ENCODE data around the gene BCDIN3D.

The BCDIN3D gene

DNA sequence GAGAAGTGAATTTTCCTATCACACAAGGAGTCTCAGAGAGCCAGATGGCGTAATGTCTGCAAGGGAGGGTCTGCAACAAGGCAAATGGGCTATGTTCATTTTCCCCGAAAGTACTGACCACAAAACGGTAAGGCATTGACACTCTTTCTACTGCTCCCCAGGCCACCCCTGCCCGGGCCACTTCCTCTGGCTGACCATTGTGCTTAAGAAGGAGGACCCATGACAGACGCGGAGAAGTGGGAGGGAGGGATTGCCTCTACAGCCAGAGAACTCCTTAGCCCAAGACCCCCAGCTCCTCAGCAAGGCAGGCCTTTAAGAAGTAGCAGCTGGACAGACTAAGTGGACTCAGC is 15.9 kb downstream of the BCDIN3D start:
- no peaks in the 10 kb centered on the region for H3K9me3 ChIP-seq (ENCODE audit: insufficient read depth, low read depth, low read length)
- H3K4me3 ChIP-seq (ENCODE audit: low read length): peak overlapping the region; percentile 91
- H3K9ac ChIP-seq (ENCODE audit: low read depth, low read length): peak overlapping the region; percentile 83
- H3K4me1 ChIP-seq (ENCODE audit: insufficient read depth, low read length): peaks cover 33% of the 10 kb centered on the region
- H3K36me3 ChIP-seq (ENCODE audit: insufficient read depth, low read length): peaks cover 7% of the 10 kb centered on the region; the same call in 1 of the 2 replicates
- peak overlapping the region; percentile 16; the same call in 1 of the 2 replicates for H3K27ac ChIP-seq (ENCODE audit: low read depth, low read length)
- no peaks in the 10 kb centered on the region for H3K27me3 ChIP-seq (ENCODE audit: insufficient read depth, low read length)
- 55% methylated on average over 5 of the region's 6 CpGs for WGBS

DNA sequence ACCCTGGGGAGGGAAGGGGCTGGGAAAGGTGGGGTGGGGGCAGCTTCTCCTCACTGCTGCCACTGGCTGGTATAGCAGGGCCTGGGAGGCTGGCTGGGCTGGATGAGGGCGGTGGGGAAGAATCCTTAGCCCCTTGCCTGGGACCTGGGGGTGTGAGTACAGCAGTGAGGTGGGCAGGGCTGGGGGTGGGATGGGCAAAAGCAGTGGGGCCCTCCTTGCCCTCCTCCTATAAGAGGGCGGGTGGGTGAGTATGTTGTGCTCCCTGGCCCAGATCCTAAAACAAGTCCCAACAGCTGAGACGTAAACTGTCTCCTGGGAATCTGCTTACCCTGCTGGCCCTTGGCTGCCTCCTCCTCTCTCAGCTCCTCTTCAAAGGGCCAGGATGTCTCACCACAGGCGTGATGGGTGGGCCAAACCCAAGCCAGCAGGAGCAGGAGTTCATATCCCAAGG is 16.9 kb downstream of the BCDIN3D start:
- 66% methylated on average over 3 of the region's 4 CpGs for WGBS
- H3K4me1 ChIP-seq (ENCODE audit: insufficient read depth, low read length): peaks cover 39% of the 10 kb centered on the region
- H3K9me3 ChIP-seq (ENCODE audit: insufficient read depth, low read depth, low read length): no peaks in the 10 kb centered on the region
- no peaks in the 10 kb centered on the region for H3K27me3 ChIP-seq (ENCODE audit: insufficient read depth, low read length)
- H3K27ac ChIP-seq (ENCODE audit: low read depth, low read length): peak overlapping the region; percentile 44; the same call in 1 of the 2 replicates
- peaks cover 7% of the 10 kb centered on the region; the same call in 1 of the 2 replicates for H3K36me3 ChIP-seq (ENCODE audit: insufficient read depth, low read length)
- H3K9ac ChIP-seq (ENCODE audit: low read depth, low read length): no peak overlapping the region
- H3K4me3 ChIP-seq (ENCODE audit: low read length): 0 out of 2 replicates have a peak overlapping the region, but pooled peaks have one; percentile 91

DNA sequence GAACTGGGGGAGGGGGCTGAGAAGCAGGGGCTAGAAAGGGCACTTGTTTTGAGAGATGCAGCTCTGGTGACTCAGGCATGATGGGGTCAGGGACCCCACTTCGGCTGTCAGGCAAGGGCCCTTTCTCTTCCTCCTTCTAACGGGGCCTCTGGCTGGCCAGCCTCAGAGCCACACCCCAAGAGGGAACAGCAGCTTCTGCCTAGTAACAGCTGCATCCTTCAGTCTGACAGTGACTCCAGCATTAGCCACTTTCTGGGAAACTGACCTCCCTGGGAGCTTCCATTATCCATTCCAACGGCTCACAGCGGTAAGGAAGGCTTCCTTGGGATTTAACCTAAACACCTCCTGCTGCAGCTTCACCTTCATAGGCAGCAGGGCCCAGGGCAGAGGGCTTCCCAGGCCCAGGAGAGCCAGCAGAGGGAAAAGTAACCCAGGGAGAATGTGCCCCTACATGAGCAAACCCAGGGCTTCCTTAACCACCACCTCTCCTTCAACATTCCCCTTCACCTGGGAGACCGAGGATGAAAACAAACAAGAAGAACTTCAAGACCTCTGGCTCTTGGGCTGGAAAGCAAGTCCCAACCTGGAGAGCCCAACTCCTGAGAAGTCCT is 17.4 kb downstream of the BCDIN3D start:
- H3K36me3 ChIP-seq (ENCODE audit: insufficient read depth, low read length): peaks cover 7% of the 10 kb centered on the region; the same call in 1 of the 2 replicates
- H3K4me1 ChIP-seq (ENCODE audit: insufficient read depth, low read length): peaks cover 43% of the 10 kb centered on the region
- H3K27me3 ChIP-seq (ENCODE audit: insufficient read depth, low read length): no peaks in the 10 kb centered on the region
- peak overlapping the region; percentile 44; the same call in 1 of the 2 replicates for H3K27ac ChIP-seq (ENCODE audit: low read depth, low read length)
- 41% methylated on average over 5 of the region's 5 CpGs for WGBS
- H3K9me3 ChIP-seq (ENCODE audit: insufficient read depth, low read depth, low read length): no peaks in the 10 kb centered on the region
- no peak overlapping the region for H3K9ac ChIP-seq (ENCODE audit: low read depth, low read length)
- H3K4me3 ChIP-seq (ENCODE audit: low read length): peak overlapping the region; percentile 0; the same call in 1 of the 2 replicates

DNA sequence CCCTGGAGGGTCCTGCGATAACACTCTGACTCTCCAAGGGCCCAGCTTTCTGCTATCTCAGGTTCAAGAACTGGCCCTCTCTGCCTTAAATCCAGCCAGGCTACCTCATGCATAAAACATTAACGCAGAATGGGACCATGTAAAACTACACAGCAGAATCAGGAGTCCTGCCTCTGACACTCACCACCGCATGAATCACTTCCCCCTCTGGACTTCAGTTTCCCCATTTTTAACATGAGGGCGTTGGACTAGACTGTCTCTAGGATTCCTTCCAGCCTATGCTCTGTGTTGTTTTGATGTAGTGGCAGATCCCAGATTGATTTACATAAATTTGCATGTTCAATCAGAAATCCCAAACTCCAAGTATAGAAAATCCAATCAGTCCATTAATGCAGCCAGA is 18.0 kb downstream of the BCDIN3D start:
- Histone ChIP-seq H3K9me3 (ENCODE audit: insufficient read depth, low read depth, low read length) (no peaks in the 10 kb centered on the region), H3K36me3 (ENCODE audit: insufficient read depth, low read length) (peaks cover 7% of the 10 kb centered on the region; the same call in 1 of the 2 replicates), H3K9ac (ENCODE audit: low read depth, low read length) (no peak overlapping the region), H3K4me1 (ENCODE audit: insufficient read depth, low read length) (peaks cover 43% of the 10 kb centered on the region), H3K27ac (ENCODE audit: low read depth, low read length) (no peak overlapping the region), H3K27me3 (ENCODE audit: insufficient read depth, low read length) (no peaks in the 10 kb centered on the region), H3K4me3 (ENCODE audit: low read length) (no peak overlapping the region)
- WGBS: 90% methylated on average over 4 of the region's 4 CpGs

DNA sequence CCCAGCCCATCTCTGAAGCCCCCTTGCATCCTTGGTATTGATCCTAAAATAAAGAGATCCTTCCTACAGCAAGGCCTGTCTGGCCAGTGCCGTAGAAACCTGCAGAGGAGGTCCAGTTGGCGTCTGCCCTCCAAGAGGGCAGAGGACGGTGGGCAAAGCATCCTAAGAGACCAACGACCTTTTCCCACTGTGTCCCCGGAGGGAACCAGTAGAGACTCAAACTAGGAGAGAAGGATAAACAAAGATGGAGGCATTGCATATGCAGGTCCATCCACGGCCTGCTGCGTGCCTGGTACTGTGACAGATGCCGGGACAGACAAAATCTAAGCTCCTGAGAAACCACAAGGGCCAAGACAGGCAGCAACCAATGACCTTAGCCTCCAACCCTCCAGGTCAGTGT is 18.5 kb downstream of the BCDIN3D start:
- no peaks in the 10 kb centered on the region for H3K9me3 ChIP-seq (ENCODE audit: insufficient read depth, low read depth, low read length)
- H3K4me3 ChIP-seq (ENCODE audit: low read length): no peak overlapping the region
- no peak overlapping the region for H3K9ac ChIP-seq (ENCODE audit: low read depth, low read length)
- no peak overlapping the region for H3K27ac ChIP-seq (ENCODE audit: low read depth, low read length)
- peaks cover 41% of the 10 kb centered on the region for H3K4me1 ChIP-seq (ENCODE audit: insufficient read depth, low read length)
- 93% methylated on average over 8 of the region's 8 CpGs for WGBS
- H3K36me3 ChIP-seq (ENCODE audit: insufficient read depth, low read length): peaks cover 7% of the 10 kb centered on the region; the same call in 1 of the 2 replicates
- H3K27me3 ChIP-seq (ENCODE audit: insufficient read depth, low read length): no peaks in the 10 kb centered on the region

DNA sequence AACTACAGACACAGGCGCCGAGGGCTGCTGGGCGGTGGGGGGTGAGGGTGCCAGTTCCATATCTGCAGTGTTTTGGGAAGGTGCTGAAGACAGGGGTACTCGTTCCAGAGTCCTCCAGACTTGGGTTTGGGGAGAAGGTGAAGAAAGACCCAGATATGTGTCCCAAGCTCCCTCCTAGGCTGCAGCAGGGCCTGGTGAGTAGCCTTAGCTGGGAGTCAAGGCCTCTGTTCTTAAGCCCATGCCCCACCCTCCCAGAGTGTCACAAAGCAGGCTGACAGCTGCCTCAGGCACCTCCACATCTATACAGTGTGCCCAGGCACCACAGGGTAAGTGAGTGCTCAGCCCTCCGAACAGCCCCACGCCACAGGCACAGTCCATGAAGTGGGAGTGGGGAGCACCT is 19.0 kb downstream of the BCDIN3D start:
- H3K4me3 ChIP-seq (ENCODE audit: low read length): no peak overlapping the region

DNA sequence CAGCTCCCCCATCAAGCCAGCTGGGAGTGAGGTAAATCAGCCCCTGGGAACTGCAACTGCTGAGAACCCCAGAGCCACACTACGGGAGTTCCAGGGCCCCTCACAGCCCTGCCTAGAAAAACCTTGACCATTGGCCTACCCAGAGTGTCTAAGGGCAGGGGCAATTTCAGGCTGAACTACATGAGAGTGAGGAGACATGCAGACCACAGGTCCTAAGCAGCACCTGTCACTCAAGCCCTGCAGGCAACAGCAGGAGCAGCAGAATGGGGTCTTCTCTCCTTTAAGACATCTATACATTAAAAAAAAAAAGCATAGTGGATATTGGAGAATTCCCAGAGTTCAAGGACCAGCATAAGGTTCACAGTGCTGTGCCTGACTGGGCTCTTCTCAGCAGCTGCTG is 19.6 kb downstream of the BCDIN3D start:
- no peak overlapping the region for H3K9ac ChIP-seq (ENCODE audit: low read depth, low read length)
- WGBS: 97% methylated on average over 1 of the region's 1 CpG
- H3K36me3 ChIP-seq (ENCODE audit: insufficient read depth, low read length): peaks cover 7% of the 10 kb centered on the region; the same call in 1 of the 2 replicates
- H3K9me3 ChIP-seq (ENCODE audit: insufficient read depth, low read depth, low read length): no peaks in the 10 kb centered on the region
- no peaks in the 10 kb centered on the region for H3K27me3 ChIP-seq (ENCODE audit: insufficient read depth, low read length)
- H3K27ac ChIP-seq (ENCODE audit: low read depth, low read length): no peak overlapping the region
- peaks cover 36% of the 10 kb centered on the region for H3K4me1 ChIP-seq (ENCODE audit: insufficient read depth, low read length)
- no peak overlapping the region for H3K4me3 ChIP-seq (ENCODE audit: low read length)

More for the DNA sequence above, 19.0 kb downstream of the BCDIN3D start:
- Histone ChIP-seq H3K27ac (ENCODE audit: low read depth, low read length) (no peak overlapping the region), H3K9ac (ENCODE audit: low read depth, low read length) (no peak overlapping the region), H3K9me3 (ENCODE audit: insufficient read depth, low read depth, low read length) (no peaks in the 10 kb centered on the region), H3K27me3 (ENCODE audit: insufficient read depth, low read length) (no peaks in the 10 kb centered on the region), H3K36me3 (ENCODE audit: insufficient read depth, low read length) (peaks cover 7% of the 10 kb centered on the region; the same call in 1 of the 2 replicates), H3K4me1 (ENCODE audit: insufficient read depth, low read length) (peaks cover 36% of the 10 kb centered on the region)
- 94% methylated on average over 6 of the region's 6 CpGs for WGBS

DNA sequence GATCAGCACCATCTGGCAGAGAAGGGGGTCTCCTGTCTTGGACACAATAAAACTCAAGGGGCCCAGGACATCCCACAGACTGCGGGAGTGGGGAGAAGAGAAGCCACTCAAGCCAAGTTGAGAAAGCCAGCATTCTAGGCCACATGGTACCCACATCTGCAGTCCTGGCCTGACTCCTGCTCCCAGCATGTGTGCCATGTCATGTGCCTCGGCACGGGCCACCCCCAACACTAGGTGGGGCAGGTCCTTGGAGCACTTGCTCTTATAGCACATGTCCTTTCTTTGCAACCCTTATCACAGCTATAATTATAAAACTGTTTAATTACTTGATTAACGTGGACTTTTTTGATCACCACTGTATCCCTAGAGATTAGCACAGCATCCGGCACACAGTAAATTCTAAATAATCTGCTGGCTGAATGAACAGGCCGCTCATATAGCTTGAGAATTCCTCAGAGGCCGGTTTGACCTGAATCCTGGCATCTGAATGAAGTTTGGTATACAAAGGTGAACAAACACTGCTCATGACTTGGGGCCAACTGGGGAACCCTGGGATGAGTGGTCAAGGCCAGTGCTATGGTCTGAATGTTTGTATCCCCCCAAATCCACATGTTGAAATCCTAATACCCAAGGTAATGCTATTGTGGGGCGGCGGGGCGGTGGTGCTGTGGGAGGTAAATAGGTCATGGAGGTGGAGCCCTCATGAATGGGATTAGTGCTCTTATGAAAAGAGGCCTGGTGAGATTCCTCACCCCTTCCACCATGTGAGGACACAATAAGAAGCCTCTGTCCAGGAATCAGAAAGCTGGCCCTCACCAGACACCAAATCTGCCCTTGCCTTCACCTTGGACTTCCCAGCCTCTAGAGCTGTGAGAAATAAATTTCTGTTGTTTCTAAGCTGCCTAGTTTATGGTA is 21.3 kb downstream of the BCDIN3D start:
- H3K4me3 ChIP-seq (ENCODE audit: low read length): no peak overlapping the region
- H3K27me3 ChIP-seq (ENCODE audit: insufficient read depth, low read length): no peaks in the 10 kb centered on the region
- no peak overlapping the region for H3K9ac ChIP-seq (ENCODE audit: low read depth, low read length)
- no peak overlapping the region for H3K27ac ChIP-seq (ENCODE audit: low read depth, low read length)
- H3K36me3 ChIP-seq (ENCODE audit: insufficient read depth, low read length): peaks cover 7% of the 10 kb centered on the region; the same call in 1 of the 2 replicates
- H3K4me1 ChIP-seq (ENCODE audit: insufficient read depth, low read length): peaks cover 31% of the 10 kb centered on the region
- WGBS: 93% methylated on average over 7 of the region's 10 CpGs
- H3K9me3 ChIP-seq (ENCODE audit: insufficient read depth, low read depth, low read length): no peaks in the 10 kb centered on the region

DNA sequence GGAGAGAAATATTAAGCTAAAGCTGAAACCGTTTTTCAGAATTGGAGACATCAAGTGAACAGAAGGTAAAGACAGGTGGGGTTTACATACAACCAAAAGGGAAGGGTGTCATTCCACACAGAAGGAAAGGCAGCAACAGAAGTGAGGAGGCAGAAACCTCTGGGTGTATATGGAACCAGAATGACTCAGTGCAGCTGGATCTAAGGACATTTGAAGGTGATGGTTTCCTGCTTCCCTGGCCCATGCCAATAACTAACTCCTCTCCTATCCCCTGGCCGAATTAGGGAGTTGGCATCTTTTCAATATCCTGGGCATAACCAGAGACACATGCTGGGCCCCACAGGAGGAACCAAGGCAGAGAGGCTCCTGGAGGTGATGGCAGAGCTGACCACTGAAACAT is 23.1 kb downstream of the BCDIN3D start:
- peaks cover 12% of the 10 kb centered on the region; the same call in 1 of the 2 replicates for H3K36me3 ChIP-seq (ENCODE audit: insufficient read depth, low read length)
- H3K9ac ChIP-seq (ENCODE audit: low read depth, low read length): no peak overlapping the region
- H3K27me3 ChIP-seq (ENCODE audit: insufficient read depth, low read length): no peaks in the 10 kb centered on the region
- peaks cover 15% of the 10 kb centered on the region for H3K4me1 ChIP-seq (ENCODE audit: insufficient read depth, low read length)
- 88% methylated on average over 2 of the region's 2 CpGs for WGBS
- no peak overlapping the region for H3K27ac ChIP-seq (ENCODE audit: low read depth, low read length)
- no peak overlapping the region for H3K4me3 ChIP-seq (ENCODE audit: low read length)
- no peaks in the 10 kb centered on the region for H3K9me3 ChIP-seq (ENCODE audit: insufficient read depth, low read depth, low read length)

DNA sequence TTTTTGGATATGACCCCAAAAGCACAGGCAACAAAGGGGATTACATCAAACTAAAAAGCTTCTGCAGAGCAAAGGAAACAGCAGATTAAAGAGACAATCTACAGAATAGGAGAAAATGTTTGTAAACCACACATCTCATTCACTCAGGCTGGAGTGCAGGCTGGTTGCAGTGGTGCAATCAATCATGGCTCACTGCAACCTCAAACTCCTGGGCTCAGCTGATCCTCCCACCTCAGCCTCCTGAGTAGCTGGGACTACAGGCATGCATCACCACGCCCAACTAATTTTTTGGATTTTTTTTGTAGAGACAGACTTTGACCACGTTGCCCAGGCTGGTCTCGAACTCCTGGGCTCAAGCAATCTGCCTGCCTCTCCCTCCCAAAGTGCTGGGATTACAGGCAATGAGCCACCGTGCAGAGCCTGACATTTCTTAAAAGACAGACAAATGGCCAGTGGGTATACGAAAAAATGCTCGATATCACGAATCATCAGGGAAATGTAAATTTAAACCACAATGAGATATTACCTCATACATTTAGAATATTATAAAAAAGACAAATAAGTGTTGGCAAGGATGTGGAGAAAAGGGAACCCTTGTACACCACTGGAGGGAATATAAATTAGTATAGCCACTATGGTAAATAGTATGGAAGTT is 24.5 kb downstream of the BCDIN3D start:
- Histone ChIP-seq H3K9me3 (ENCODE audit: insufficient read depth, low read depth, low read length) (no peaks in the 10 kb centered on the region), H3K36me3 (ENCODE audit: insufficient read depth, low read length) (peaks cover 12% of the 10 kb centered on the region; the same call in 1 of the 2 replicates), H3K27me3 (ENCODE audit: insufficient read depth, low read length) (no peaks in the 10 kb centered on the region), H3K4me1 (ENCODE audit: insufficient read depth, low read length) (peaks cover 13% of the 10 kb centered on the region), H3K9ac (ENCODE audit: low read depth, low read length) (no peak overlapping the region), H3K4me3 (ENCODE audit: low read length) (no peak overlapping the region), H3K27ac (ENCODE audit: low read depth, low read length) (no peak overlapping the region)
- WGBS: 94% methylated on average over 7 of the region's 7 CpGs
